K562 (cell line): ENCODE data around the gene HHATL. TPM values are rescaled to one million over a fixed set of nuclear protein-coding genes. Genes with fewer than 3 reads are reported as not detected.

ENCODE experiments used
- ATAC-seq: fragments of 200-7000 bp; cut with Tn5 transposase; 3 replicates; pipeline ENCODE4 v1.9.1; 2020; ENCODE audit warnings: moderate library complexity
- BruUV-seq: library from RNA; stranded (reverse); fragments of 400-500 nt; replicated peaks from 2 replicates; lab custom pipeline; 2021; lab: Mats Ljungman, UMichigan
- CTCF ChIA-PET: fragments of 300-600 bp; formaldehyde crosslinking; extraction: SDS; loops from one replicate; lab custom pipeline; 2021; ENCODE audit warnings: low intra/inter-chr PET ratio; lab: Yijun Ruan, JAX
- POLR2A ChIA-PET: fragments of 300-600, 350-650 bp; sonication (Branson Sonifier 250); formaldehyde crosslinking; extraction: SDS; loops from one replicate; lab custom pipeline; 2021; ENCODE audit warnings: antibody characterized with exemption, inconsistent platforms; lab: Yijun Ruan, JAX
- DNase-seq, 4 experiments: peaks; one replicate each; pipeline versions ENCODE4 v3.0.0 to v3.0.0-alpha.2; 2011 to 2018; ENCODE audit warnings: low spot score in 3 of 4, mixed read lengths in 3 of 4; ENCODE audit errors: extremely low read depth in 1 of 4
- FAIRE-seq: peaks from 2 replicates; lab custom pipeline; 2011; peaks lifted over from hg19 to GRCh38; lab: Jason Lieb, UNC
- H2AFZ ChIP-seq: 2 replicates; pipeline ENCODE4 v1.6.0; 2011; ENCODE audit warnings: low read depth, low read length, control low read depth, inconsistent platforms
- H3K27ac ChIP-seq: fragments of 200-600 bp; 3 replicates; pipeline ENCODE4 v1.8.0; 2011; ENCODE audit warnings: low read depth, mild to moderate bottlenecking, control low read depth, inconsistent platforms, low read length, moderate library complexity, mixed read lengths; ENCODE audit errors: extremely low read depth
- H3K27me3 ChIP-seq, 2 experiments: fragments of 300-600 bp in 1 of 2; 2 replicates in 1 of 2; 3 replicates in 1 of 2; pipeline versions ENCODE4 v1.6.0 to v1.8.0; 2011; ENCODE audit warnings: inconsistent platforms in 2 of 2, low read length in 2 of 2, mild to moderate bottlenecking in 1 of 2, mixed read lengths in 1 of 2, moderate library complexity in 1 of 2; ENCODE audit not compliant: control insufficient read depth in 2 of 2, insufficient read depth in 2 of 2
- H3K36me3 ChIP-seq: fragments of 300-600 bp; 3 replicates; pipeline ENCODE4 v1.8.0; 2011; ENCODE audit warnings: mild to moderate bottlenecking, low read length, inconsistent platforms; ENCODE audit not compliant: control insufficient read depth, insufficient read depth
- H3K4me1 ChIP-seq, 2 experiments: fragments of 200-600 bp in 1 of 2; replicated peaks in 1 of 2; 2 replicates in 1 of 2; 3 replicates in 1 of 2; pipeline versions ENCODE4 v1.5.1 to v1.8.0; 2011; ENCODE audit warnings: inconsistent platforms in 2 of 2, low read length in 2 of 2, mild to moderate bottlenecking in 1 of 2, mixed read lengths in 1 of 2, moderate library complexity in 1 of 2; ENCODE audit not compliant: control insufficient read depth in 2 of 2, insufficient read depth in 2 of 2
- H3K4me2 ChIP-seq: 2 replicates; pipeline ENCODE4 v1.6.1; 2011; ENCODE audit warnings: low read length, control low read depth, inconsistent platforms, mixed read lengths; ENCODE audit not compliant: insufficient read depth
- H3K4me3 ChIP-seq: fragments of 200-600 bp; sonication (generic), shearing (Covaris generic); 2 replicates; pipeline ENCODE4 v1.5.1; 2016; ENCODE audit warnings: control low read depth, inconsistent platforms
- H3K79me2 ChIP-seq: fragments of 200-600 bp; 3 replicates; pipeline ENCODE4 v1.8.0; 2011; ENCODE audit warnings: low read length, inconsistent platforms; ENCODE audit not compliant: control insufficient read depth, insufficient read depth
- H3K9ac ChIP-seq, 2 experiments: 2 replicates each; pipeline versions ENCODE4 v1.6.0 to v1.6.1; 2011; ENCODE audit warnings: low read depth in 2 of 2, low read length in 2 of 2, control low read depth in 1 of 2, inconsistent platforms in 1 of 2, mild to moderate bottlenecking in 1 of 2, mixed read lengths in 1 of 2; ENCODE audit not compliant: insufficient read depth in 1 of 2
- H3K9me1 ChIP-seq: one replicate; pipeline ENCODE4 v1.6.0; 2011; ENCODE audit warnings: inconsistent platforms, mild to moderate bottlenecking, low read length, moderate library complexity; ENCODE audit not compliant: control insufficient read depth, insufficient read depth
- H3K9me3 ChIP-seq: replicated peaks from 2 replicates; pipeline ENCODE4 v1.5.1; 2011; ENCODE audit warnings: low read depth, low read length, inconsistent platforms; ENCODE audit not compliant: control insufficient read depth, insufficient read depth
- H4K20me1 ChIP-seq: replicated peaks from 2 replicates; pipeline ENCODE4 v1.6.1; 2011; ENCODE audit warnings: low read length, inconsistent platforms, mixed read lengths; ENCODE audit not compliant: control insufficient read depth, insufficient read depth
- CBX5 ChIP-seq: IDR thresholded peaks from 2 replicates; pipeline ENCODE4 v1.6.1; 2014; ENCODE audit warnings: low read depth, borderline replicate concordance
- EGR1 ChIP-seq: fragments of 450-650 bp; conservative IDR thresholded peaks from 2 replicates; pipeline ENCODE4 v1.6.1; 2017; ENCODE audit warnings: mild to moderate bottlenecking
- MGA ChIP-seq: fragments of 450-650 bp; IDR thresholded peaks from 2 replicates; pipeline ENCODE4 v1.6.1; 2016; ENCODE audit warnings: mild to moderate bottlenecking, moderate library complexity
- TFAP4 ChIP-seq: sonication (generic); formaldehyde crosslinking; IDR thresholded peaks from 2 replicates; pipeline ENCODE4 v1.8.0; 2022; ENCODE audit warnings: missing genetic modification reagents, mild to moderate bottlenecking, moderate library complexity, borderline replicate concordance
- TRIM25 ChIP-seq: fragments of 450-650 bp; IDR thresholded peaks from 2 replicates; pipeline ENCODE4 v1.7.0; 2016; ENCODE audit warnings: borderline replicate concordance
- in situ Hi-C: fragments of 300-500 bp; cut with MboI; formaldehyde crosslinking; loops from 4 replicates; pipeline ENCODE4 v1.15.0; 2018; ENCODE audit warnings: inconsistent platforms, mixed read lengths
- intact Hi-C: fragments of 100-400 bp; cut with micrococcal nuclease; formaldehyde crosslinking; loops from 2 replicates; pipeline ENCODE4 v1.14.2; 2022
- polyA plus RNA-seq, 8 experiments: library from polyadenylated mRNA; depleted of rRNA in 4 of 8; stranded (reverse) in 5 of 8; unstranded in 3 of 8; fragments of >200 nt; fragmentation: Nextera tagmentation in 2 of 8; fragmentation: Illumina TruSeq in 1 of 8; extraction: Ambion mirVana in 2 of 8; extraction: Trizol in 1 of 8; gene quantifications; 2 replicates each; pipeline versions ENCODE4 v1.2.1 to v1.2.3, GENCODE V29; 2011 to 2014; ENCODE audit warnings: inconsistent platforms in 1 of 8, missing spikeins in 1 of 8
- total RNA-seq, 7 experiments: library from RNA; depleted of rRNA in 6 of 7; stranded (reverse); fragments of >200 nt in 6 of 7; fragmentation: Illumina TruSeq in 2 of 7; extraction: Trizol in 2 of 7; gene quantifications; 2 replicates each; pipeline versions ENCODE4 v1.2.1 to v1.2.3, GENCODE V29; 2011 to 2021; ENCODE audit warnings: low replicate concordance in 1 of 7

The HHATL gene
- total and polyA plus RNA-seq, 9 of the 15 experiments (the other 6 are each of a cell fraction or from before 2014, with no cell fraction given) = not detected

GRCh38 chr3:42694366-42694765 lies 8.2 kb downstream of the HHATL start:
- no peak for TF ChIP-seq TRIM25
- no peak for TF ChIP-seq CBX5
- no peak for TF ChIP-seq MGA
- TF ChIP-seq TFAP4 (CRISPR knock-in tag) = no peak
- TF ChIP-seq EGR1 = no peak
- no peaks in the 10 kb centered on the region for H3K9me3 ChIP-seq
- no peak overlapping the region for H3K4me2 ChIP-seq
- no TSS peak for BruUV-seq
- in situ Hi-C loops = no loop called here
- DNase-seq (peak in 1 of 4 experiments; percentile 6), FAIRE-seq (no peak), ATAC-seq (no peak)
- no peaks in the 10 kb centered on the region for H3K36me3 ChIP-seq
- no peak overlapping the region for H3K9ac ChIP-seq
- H3K27ac ChIP-seq = no peak overlapping the region
- H3K79me2 ChIP-seq = no peaks in the 10 kb centered on the region
- H3K4me1 ChIP-seq = peaks cover 0 to 5% of the 10 kb centered on the region in 2 experiments; a peak in 1 of 5 replicates
- no peak overlapping the region for H3K4me3 ChIP-seq
- peaks cover 25% of the 10 kb centered on the region for H4K20me1 ChIP-seq
- no peak overlapping the region for H2AFZ ChIP-seq
- H3K27me3 ChIP-seq = peaks cover 9 to 65% of the 10 kb centered on the region in 2 experiments
- no peaks in the 10 kb centered on the region for H3K9me1 ChIP-seq
- intact Hi-C loops = no loop called here
- ChIA-PET POLR2A (interaction anchor here (0.8 to 1.2 kb wide), 3 partner anchors 19 to 401 kb away, joined by 3 to 4 read pairs (median 3); no protein-coding TSS in a partner anchor), CTCF (no interaction called here)
